ENCODE measurements around the gene C1QA.

DNA sequence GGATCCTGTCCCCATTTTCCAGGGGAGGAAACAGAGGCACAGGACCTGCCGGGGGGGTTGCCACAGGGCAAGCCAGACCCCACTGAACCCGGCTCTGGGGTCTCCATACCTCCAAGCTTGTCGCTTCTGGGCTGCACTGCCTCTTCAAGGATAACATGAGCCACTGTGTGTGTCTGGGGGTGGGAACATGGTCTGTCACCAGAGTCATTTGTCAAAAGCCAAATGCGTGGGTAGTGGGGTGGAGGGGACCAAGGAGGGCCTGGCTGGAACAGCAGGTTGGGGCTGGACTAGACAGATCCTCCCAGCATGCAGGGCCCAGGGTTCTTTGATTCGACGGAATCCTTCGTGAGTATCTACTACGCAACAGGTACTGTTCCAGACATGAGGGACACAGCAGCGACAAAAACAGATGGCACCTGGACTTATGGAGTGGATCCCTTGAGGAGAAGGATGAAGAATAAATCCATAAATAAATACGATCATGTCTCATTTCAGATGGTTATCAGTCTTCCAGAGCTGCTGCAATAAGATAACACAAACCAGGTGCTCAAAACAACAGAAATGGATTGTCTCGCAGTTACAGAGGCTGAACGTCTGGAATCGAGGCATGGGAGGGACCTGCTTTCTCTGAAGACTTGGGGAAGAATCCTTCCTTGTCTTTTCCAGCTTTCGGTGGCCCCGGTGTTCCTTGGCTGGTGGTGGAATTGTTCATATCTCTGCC is 45.3 kb downstream of the C1QA start:
- no peak for TF ChIP-seq POLR2AphosphoS5 (IDR thresholded peaks at IDR 0.05)
- TF ChIP-seq, protein P1, sequence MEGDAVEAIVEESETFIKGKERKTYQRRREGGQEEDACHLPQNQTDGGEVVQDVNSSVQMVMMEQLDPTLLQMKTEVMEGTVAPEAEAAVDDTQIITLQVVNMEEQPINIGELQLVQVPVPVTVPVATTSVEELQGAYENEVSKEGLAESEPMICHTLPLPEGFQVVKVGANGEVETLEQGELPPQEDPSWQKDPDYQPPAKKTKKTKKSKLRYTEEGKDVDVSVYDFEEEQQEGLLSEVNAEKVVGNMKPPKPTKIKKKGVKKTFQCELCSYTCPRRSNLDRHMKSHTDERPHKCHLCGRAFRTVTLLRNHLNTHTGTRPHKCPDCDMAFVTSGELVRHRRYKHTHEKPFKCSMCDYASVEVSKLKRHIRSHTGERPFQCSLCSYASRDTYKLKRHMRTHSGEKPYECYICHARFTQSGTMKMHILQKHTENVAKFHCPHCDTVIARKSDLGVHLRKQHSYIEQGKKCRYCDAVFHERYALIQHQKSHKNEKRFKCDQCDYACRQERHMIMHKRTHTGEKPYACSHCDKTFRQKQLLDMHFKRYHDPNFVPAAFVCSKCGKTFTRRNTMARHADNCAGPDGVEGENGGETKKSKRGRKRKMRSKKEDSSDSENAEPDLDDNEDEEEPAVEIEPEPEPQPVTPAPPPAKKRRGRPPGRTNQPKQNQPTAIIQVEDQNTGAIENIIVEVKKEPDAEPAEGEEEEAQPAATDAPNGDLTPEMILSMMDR (IDR thresholded peaks at IDR 0.05), result no peak
